GM23338 (cell line): ENCODE results near the gene PIBF1. TPM values are rescaled to one million over a fixed set of nuclear protein-coding genes. Genes with fewer than 3 reads are reported as not detected.

Experiments
- ATAC-seq: fragments of 200-7000 bp; cut with Tn5 transposase; 3 replicates; pipeline ENCODE4 v1.9.1; 2020
- DNase-seq: peaks from one replicate; pipeline ENCODE4 v3.0.0-alpha.2; 2015; ENCODE audit warnings: low spot score
- H2AFZ ChIP-seq: fragments of 200-600 bp; sonication (generic); 2 replicates; pipeline ENCODE4 v1.8.0; 2016; ENCODE audit warnings: antibody characterized with exemption, mild to moderate bottlenecking, moderate library complexity
- H3F3A ChIP-seq: fragments of 200-600 bp; sonication (generic); replicated peaks from 2 replicates; pipeline ENCODE4 v1.8.0; 2017; ENCODE audit warnings: antibody characterized with exemption, mixed run types, low read depth
- H3K27ac ChIP-seq: fragments of 200-600 bp; sonication (generic); 2 replicates; pipeline ENCODE4 v1.6.1; 2016; ENCODE audit warnings: low read depth
- H3K27me3 ChIP-seq: fragments of 200-600 bp; sonication (generic); 2 replicates; pipeline ENCODE4 v1.8.0; 2016; ENCODE audit warnings: mild to moderate bottlenecking, mixed run types, moderate library complexity; ENCODE audit not compliant: insufficient read depth
- H3K36me3 ChIP-seq: fragments of 200-600 bp; sonication (generic); 2 replicates; pipeline ENCODE4 v1.8.0; 2016; ENCODE audit warnings: mild to moderate bottlenecking; ENCODE audit not compliant: insufficient read depth
- H3K4me1 ChIP-seq: fragments of 200-600 bp; sonication (generic); 2 replicates; pipeline ENCODE4 v1.8.0; 2016; ENCODE audit warnings: mild to moderate bottlenecking, moderate library complexity; ENCODE audit not compliant: insufficient read depth
- H3K4me2 ChIP-seq: fragments of 200-600 bp; sonication (generic); 2 replicates; pipeline ENCODE4 v1.7.1; 2017; ENCODE audit warnings: mixed run types
- H3K4me3 ChIP-seq: fragments of 200-600 bp; sonication (generic); 2 replicates; pipeline ENCODE4 v1.6.1; 2016; ENCODE audit warnings: mixed run types
- H3K79me2 ChIP-seq: fragments of 200-600 bp; sonication (generic); replicated peaks from 2 replicates; pipeline ENCODE4 v1.8.0; 2017; ENCODE audit warnings: mild to moderate bottlenecking; ENCODE audit not compliant: insufficient read depth
- H3K9me2 ChIP-seq: fragments of 200-600 bp; sonication (generic); 2 replicates; pipeline ENCODE4 v1.8.0; 2017; ENCODE audit not compliant: insufficient read depth
- H4K20me1 ChIP-seq: fragments of 200-600 bp; sonication (generic); replicated peaks from 2 replicates; pipeline ENCODE4 v1.8.0; 2017; ENCODE audit warnings: mild to moderate bottlenecking; ENCODE audit not compliant: insufficient read depth
- H3K27ac Mint-ChIP-seq: 2 replicates; pipeline ENCODE4 v1.8.0; 2020; ENCODE audit warnings: inconsistent platforms, mild to moderate bottlenecking, moderate library complexity, mixed read lengths
- H3K27me3 Mint-ChIP-seq: 3 replicates; pipeline ENCODE4 v1.8.0; 2022; ENCODE audit warnings: low read depth, mild to moderate bottlenecking, moderate library complexity, mixed read lengths, inconsistent platforms; ENCODE audit not compliant: insufficient read depth, poor library complexity
- H3K36me3 Mint-ChIP-seq: 3 replicates; pipeline ENCODE4 v1.8.0; 2021; ENCODE audit warnings: low read depth, mild to moderate bottlenecking, inconsistent platforms, moderate library complexity, mixed read lengths
- H3K4me1 Mint-ChIP-seq: 3 replicates; pipeline ENCODE4 v1.8.0; 2020; ENCODE audit warnings: mild to moderate bottlenecking, inconsistent platforms, mixed read lengths
- H3K4me3 Mint-ChIP-seq: 3 replicates; pipeline ENCODE4 v1.8.0; 2021; ENCODE audit warnings: moderate library complexity, mild to moderate bottlenecking, inconsistent platforms, mixed read lengths
- H3K9me3 Mint-ChIP-seq: 3 replicates; pipeline ENCODE4 v1.8.0; 2020; ENCODE audit warnings: moderate library complexity, mild to moderate bottlenecking, inconsistent platforms, mixed read lengths
- EZH2phosphoT487 ChIP-seq: fragments of 200-600 bp; sonication (generic); IDR thresholded peaks from one replicate; pipeline ENCODE4 v1.8.1; 2018; ENCODE audit warnings: antibody characterized with exemption; ENCODE audit not compliant: unreplicated experiment
- JUNB ChIP-seq: IDR thresholded peaks from one replicate; pipeline ENCODE4 v1.6.1; 2016; ENCODE audit warnings: antibody characterized with exemption; ENCODE audit not compliant: unreplicated experiment
- NANOG ChIP-seq: IDR thresholded peaks from 2 replicates; pipeline ENCODE4 v1.6.1; 2016; ENCODE audit warnings: antibody characterized with exemption, borderline replicate concordance
- POLR2AphosphoS5 ChIP-seq: IDR thresholded peaks from 2 replicates; pipeline ENCODE4 v1.6.1; 2016; ENCODE audit warnings: antibody characterized with exemption, low read depth
- STAT1 ChIP-seq: IDR thresholded peaks from one replicate; pipeline ENCODE4 v1.6.1; 2016; ENCODE audit warnings: antibody characterized with exemption; ENCODE audit not compliant: unreplicated experiment
- ZNF331 ChIP-seq: fragments of 250-450 bp; sonication (Bioruptor Pico); IDR thresholded peaks from 2 replicates; pipeline ENCODE4 v1.5.0; 2020; ENCODE audit warnings: low read depth, mild to moderate bottlenecking, moderate library complexity
- polyA plus RNA-seq: library from polyadenylated mRNA; unstranded; fragments of >200 nt; fragmentation: Nextera tagmentation; extraction: Ambion mirVana; gene quantifications from 2 replicates; pipeline ENCODE4 v1.2.1, GENCODE V29; 2016
- total RNA-seq: library from RNA; depleted of rRNA; stranded (reverse); fragments of >200 nt; shearing (Covaris generic); gene quantifications from 2 replicates; pipeline ENCODE4 v1.2.3, GENCODE V29; 2014
- TF ChIP-seq, protein P1 (sequence below): fragments of 250-450 bp; sonication (Bioruptor Pico); IDR thresholded peaks from 2 replicates; pipeline ENCODE4 v1.5.0; 2020; ENCODE audit warnings: mild to moderate bottlenecking, moderate library complexity

The PIBF1 gene
- total and polyA plus RNA-seq, 2 experiments from 2014 or later: 14.9 to 22.6 TPM

- TF ChIP-seq, protein P1, sequence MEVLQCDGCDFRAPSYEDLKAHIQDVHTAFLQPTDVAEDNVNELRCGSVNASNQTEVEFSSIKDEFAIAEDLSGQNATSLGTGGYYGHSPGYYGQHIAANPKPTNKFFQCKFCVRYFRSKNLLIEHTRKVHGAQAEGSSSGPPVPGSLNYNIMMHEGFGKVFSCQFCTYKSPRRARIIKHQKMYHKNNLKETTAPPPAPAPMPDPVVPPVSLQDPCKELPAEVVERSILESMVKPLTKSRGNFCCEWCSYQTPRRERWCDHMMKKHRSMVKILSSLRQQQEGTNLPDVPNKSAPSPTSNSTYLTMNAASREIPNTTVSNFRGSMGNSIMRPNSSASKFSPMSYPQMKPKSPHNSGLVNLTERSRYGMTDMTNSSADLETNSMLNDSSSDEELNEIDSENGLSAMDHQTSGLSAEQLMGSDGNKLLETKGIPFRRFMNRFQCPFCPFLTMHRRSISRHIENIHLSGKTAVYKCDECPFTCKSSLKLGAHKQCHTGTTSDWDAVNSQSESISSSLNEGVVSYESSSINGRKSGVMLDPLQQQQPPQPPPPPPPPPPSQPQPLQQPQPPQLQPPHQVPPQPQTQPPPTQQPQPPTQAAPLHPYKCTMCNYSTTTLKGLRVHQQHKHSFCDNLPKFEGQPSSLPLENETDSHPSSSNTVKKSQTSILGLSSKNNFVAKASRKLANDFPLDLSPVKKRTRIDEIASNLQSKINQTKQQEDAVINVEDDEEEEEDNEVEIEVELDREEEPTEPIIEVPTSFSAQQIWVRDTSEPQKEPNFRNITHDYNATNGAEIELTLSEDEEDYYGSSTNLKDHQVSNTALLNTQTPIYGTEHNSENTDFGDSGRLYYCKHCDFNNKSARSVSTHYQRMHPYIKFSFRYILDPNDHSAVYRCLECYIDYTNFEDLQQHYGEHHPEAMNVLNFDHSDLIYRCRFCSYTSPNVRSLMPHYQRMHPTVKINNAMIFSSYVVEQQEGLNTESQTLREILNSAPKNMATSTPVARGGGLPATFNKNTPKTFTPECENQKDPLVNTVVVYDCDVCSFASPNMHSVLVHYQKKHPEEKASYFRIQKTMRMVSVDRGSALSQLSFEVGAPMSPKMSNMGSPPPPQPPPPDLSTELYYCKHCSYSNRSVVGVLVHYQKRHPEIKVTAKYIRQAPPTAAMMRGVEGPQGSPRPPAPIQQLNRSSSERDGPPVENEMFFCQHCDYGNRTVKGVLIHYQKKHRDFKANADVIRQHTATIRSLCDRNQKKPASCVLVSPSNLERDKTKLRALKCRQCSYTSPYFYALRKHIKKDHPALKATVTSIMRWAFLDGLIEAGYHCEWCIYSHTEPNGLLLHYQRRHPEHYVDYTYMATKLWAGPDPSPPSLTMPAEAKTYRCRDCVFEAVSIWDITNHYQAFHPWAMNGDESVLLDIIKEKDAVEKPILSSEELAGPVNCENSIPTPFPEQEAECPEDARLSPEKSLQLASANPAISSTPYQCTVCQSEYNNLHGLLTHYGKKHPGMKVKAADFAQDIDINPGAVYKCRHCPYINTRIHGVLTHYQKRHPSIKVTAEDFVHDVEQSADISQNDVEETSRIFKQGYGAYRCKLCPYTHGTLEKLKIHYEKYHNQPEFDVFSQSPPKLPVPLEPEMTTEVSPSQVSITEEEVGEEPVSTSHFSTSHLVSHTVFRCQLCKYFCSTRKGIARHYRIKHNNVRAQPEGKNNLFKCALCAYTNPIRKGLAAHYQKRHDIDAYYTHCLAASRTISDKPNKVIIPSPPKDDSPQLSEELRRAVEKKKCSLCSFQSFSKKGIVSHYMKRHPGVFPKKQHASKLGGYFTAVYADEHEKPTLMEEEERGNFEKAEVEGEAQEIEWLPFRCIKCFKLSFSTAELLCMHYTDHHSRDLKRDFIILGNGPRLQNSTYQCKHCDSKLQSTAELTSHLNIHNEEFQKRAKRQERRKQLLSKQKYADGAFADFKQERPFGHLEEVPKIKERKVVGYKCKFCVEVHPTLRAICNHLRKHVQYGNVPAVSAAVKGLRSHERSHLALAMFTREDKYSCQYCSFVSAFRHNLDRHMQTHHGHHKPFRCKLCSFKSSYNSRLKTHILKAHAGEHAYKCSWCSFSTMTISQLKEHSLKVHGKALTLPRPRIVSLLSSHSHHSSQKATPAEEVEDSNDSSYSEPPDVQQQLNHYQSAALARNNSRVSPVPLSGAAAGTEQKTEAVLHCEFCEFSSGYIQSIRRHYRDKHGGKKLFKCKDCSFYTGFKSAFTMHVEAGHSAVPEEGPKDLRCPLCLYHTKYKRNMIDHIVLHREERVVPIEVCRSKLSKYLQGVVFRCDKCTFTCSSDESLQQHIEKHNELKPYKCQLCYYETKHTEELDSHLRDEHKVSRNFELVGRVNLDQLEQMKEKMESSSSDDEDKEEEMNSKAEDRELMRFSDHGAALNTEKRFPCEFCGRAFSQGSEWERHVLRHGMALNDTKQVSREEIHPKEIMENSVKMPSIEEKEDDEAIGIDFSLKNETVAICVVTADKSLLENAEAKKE: no peak
- TF ChIP-seq NANOG (no peak), STAT1 (no peak)
Observed at GRCh38 chr13:73039201-73040108, 257.5 kb downstream of the PIBF1 start (continued).

DNA sequence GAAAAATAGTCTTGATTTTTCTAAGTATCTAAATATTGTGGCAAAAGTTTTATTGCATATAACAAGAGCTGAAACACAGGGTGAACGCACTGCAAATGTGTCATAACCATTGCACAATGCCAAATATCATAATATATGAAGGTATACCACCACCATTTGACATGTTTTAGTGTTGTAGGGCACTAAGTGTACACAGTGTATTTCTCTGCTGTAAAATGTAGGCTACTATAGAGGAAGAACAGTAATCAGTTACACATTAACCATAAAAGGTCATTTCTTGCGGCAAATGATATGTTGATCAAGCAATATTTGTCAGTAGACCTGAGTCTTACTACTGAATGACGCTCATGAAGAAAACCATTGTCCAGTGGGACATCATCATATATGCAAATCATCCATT, 258.6 kb downstream of the PIBF1 start:
- no peak overlapping the region for H3K4me3 Mint-ChIP-seq
- Histone ChIP-seq H3F3A (no peaks in the 10 kb centered on the region), H3K79me2 (no peaks in the 10 kb centered on the region), H3K36me3 (no peaks in the 10 kb centered on the region), H3K27ac (no peak overlapping the region), H4K20me1 (no peaks in the 10 kb centered on the region), H3K9me2 (no peaks in the 10 kb centered on the region), H3K4me1 (peaks cover 9% of the 10 kb centered on the region; the same call in 1 of the 2 replicates), H3K4me2 (no peak overlapping the region), H3K4me3 (no peak overlapping the region), H3K27me3 (peaks cover 23% of the 10 kb centered on the region; the same call in 1 of the 2 replicates), H2AFZ (no peak overlapping the region)
- H3K4me1 Mint-ChIP-seq: peaks cover 11% of the 10 kb centered on the region; the same call in 2 of the 3 replicates
- no peaks in the 10 kb centered on the region for H3K9me3 Mint-ChIP-seq
- DNase-seq: no peak
- no peaks in the 10 kb centered on the region for H3K27me3 Mint-ChIP-seq
- no peaks in the 10 kb centered on the region for H3K36me3 Mint-ChIP-seq
- no peak for ATAC-seq
- H3K27ac Mint-ChIP-seq: no peak overlapping the region
- TF ChIP-seq JUNB (no peak), POLR2AphosphoS5 (no peak), STAT1 (no peak), ZNF331 (CRISPR knock-in tag) (no peak), EZH2phosphoT487 (no peak)
- TF ChIP-seq, protein P1: no peak
